ENCODE results near the gene MEIS1. TPM values are rescaled to one million over a fixed set of nuclear protein-coding genes. Genes with fewer than 3 reads are reported as not detected.

Gene MEIS1
- total and polyA plus RNA-seq, 2 of the 8 experiments (the other 6 are each of a cell fraction or from before 2014, with no cell fraction given) = 0.17 to 1.2 TPM

- Histone ChIP-seq H3K23me2 (ENCODE audit: low read depth, low read length) (peaks cover 8% of the 10 kb centered on the region), H3K36me3 (ENCODE audit: control insufficient read depth in 2 of 4, insufficient read depth in 4 of 4, low read length in 3 of 4) (no peaks in the 10 kb centered on the region), H3K79me2 (ENCODE audit: control insufficient read depth in 1 of 2, insufficient read depth in 2 of 2, low read length in 2 of 2) (no peaks in the 10 kb centered on the region), H3K4me2 (ENCODE audit: insufficient read depth in 1 of 2, low read depth in 2 of 2, low read length in 2 of 2) (peak overlapping the region; percentile 86 to 87), H2AFZ (ENCODE audit: low read length) (no peak overlapping the region), H2BK12ac (ENCODE audit: low read depth, low read length) (no peak overlapping the region; the same call in 1 of the 2 replicates), H3K4me1 (replicated peaks in 1 of 4; ENCODE audit: control insufficient read depth in 3 of 4, insufficient read depth in 4 of 4, low read length in 3 of 4) (peaks cover 8 to 34% (median 14%) of the 10 kb centered on the region in 4 experiments), H4K91ac (replicated peaks; ENCODE audit: insufficient read length, low read length) (no peak overlapping the region), H3K14ac (ENCODE audit: insufficient read length) (no peak overlapping the region), H3K27me3 (replicated peaks in 1 of 4; ENCODE audit: control insufficient read depth in 3 of 4, extremely low read depth in 1 of 4, insufficient read depth in 3 of 4, low read length in 3 of 4) (peaks cover 48 to 71% (median 61%) of the 10 kb centered on the region in 4 experiments), H2BK120ac (replicated peaks; ENCODE audit: low read depth, low read length) (no peak overlapping the region), H4K8ac (ENCODE audit: extremely low read depth, insufficient read depth, low read length) (no peak overlapping the region), H3K27ac (ENCODE audit: low read depth, low read length) (no peak overlapping the region), H3K23ac (ENCODE audit: insufficient read length) (no peak overlapping the region), H2AK5ac (ENCODE audit: low read depth, low read length) (no peak overlapping the region), H3K9me3 (ENCODE audit: insufficient read depth in 2 of 2, low read depth in 1 of 2, low read length in 1 of 2) (no peaks in the 10 kb centered on the region), H2BK5ac (ENCODE audit: low read depth, low read length) (no peak overlapping the region), H3K79me1 (ENCODE audit: low read depth, low read length) (no peaks in the 10 kb centered on the region), H2BK15ac (ENCODE audit: low read length) (no peak overlapping the region), H4K20me1 (replicated peaks in 1 of 2; ENCODE audit: control insufficient read depth in 1 of 2, insufficient read depth in 2 of 2, low read length in 2 of 2) (peaks cover 0 to 8% of the 10 kb centered on the region in 2 experiments), H3K4me3 (ENCODE audit: extremely low read depth in 1 of 4, insufficient read depth in 2 of 4, low read depth in 3 of 4, low read length in 4 of 4) (peak overlapping the region; percentile 18 to 59 (median 45); a peak in 7 of 8 replicates), H2BK20ac (ENCODE audit: low read length) (no peak overlapping the region), H4K5ac (ENCODE audit: insufficient read length, low read depth, low read length) (no peak overlapping the region), H3K9ac (replicated peaks in 1 of 4; ENCODE audit: extremely low read depth in 1 of 4, low read depth in 3 of 4, low read length in 3 of 4) (no peak overlapping the region), H3K18ac (ENCODE audit: extremely low read depth, low read length) (no peak overlapping the region), H3K56ac (replicated peaks; ENCODE audit: insufficient read length, low read depth, low read length) (no peak overlapping the region), H3K4ac (replicated peaks; ENCODE audit: insufficient read length, low read depth, low read length) (no peak overlapping the region)
- POLR2A ChIA-PET (ENCODE audit: partially characterized antibody) = no interaction called here
- FAIRE-seq (no peak), DNase-seq (ENCODE audit: low read depth in 1 of 2, low spot score in 2 of 2) (no peak)
- TF ChIP-seq CBX8 (IDR thresholded peaks at IDR 0.05; ENCODE audit: borderline replicate concordance, low read depth, low read length) (peak; percentile 53; the same call in 1 of the 2 replicates), SIRT6 (IDR thresholded peaks at IDR 0.05; ENCODE audit: low read length) (no peak), RNF2 (IDR thresholded peaks at IDR 0.05; ENCODE audit: borderline replicate concordance, low read depth, low read length, missing control alignments, poor library complexity, severe bottlenecking) (peak; percentile 45), TBP (IDR thresholded peaks at IDR 0.05; ENCODE audit: low read depth, low read length) (no peak), EZH2 (IDR thresholded peaks at IDR 0.05; ENCODE audit: low read depth, low read length, severe bottlenecking) (peak; percentile 74), SUZ12 (IDR thresholded peaks at IDR 0.05; ENCODE audit: low read length) (peak; percentile 81)
- CTCF ChIA-PET (ENCODE audit: partially characterized antibody) = interaction anchor here (2.4 to 14.4 kb wide), 2 partner anchors 146 to 153 kb away, joined by 7 to 161 read pairs; partner anchors contain the start of gene MEIS1
- WGBS, 2 experiments (ENCODE audit: extremely low coverage in 1 of 2, insufficient coverage in 1 of 2, insufficient read length in 1 of 2, insufficient replicate concordance in 2 of 2, low coverage in 1 of 2, low lambda C conversion rate in 2 of 2, missing lambda C conversion rate in 1 of 2) = 6% methylated on average over 36 of the region's 36 CpGs; no CpG with 5 or more reads in 1 of the 2 experiments
Measured at GRCh38 chr2:66582104-66582986, 147.4 kb downstream of the MEIS1 start.

Measured in H1 (cell line).